A549 (cell line): Measurements from ENCODE around the gene HTR2A. TPM values are rescaled to one million over a fixed set of nuclear protein-coding genes. Genes with fewer than 3 reads are reported as not detected.

Experiments
- ATAC-seq, 2 experiments: fragments of 200-7000 bp in 1 of 2; fragments of >200 bp in 1 of 2; cut with Nextera tagmentation in 1 of 2; cut with Tn5 transposase in 1 of 2; 3 replicates each; pipeline versions ENCODE4 v1.8.0 to v1.9.1; 2018 to 2020; ENCODE audit warnings: mild to moderate bottlenecking in 1 of 2, moderate library complexity in 1 of 2
- CTCF ChIA-PET: fragments of 300-600 bp; sonication (Branson Sonifier 250); formaldehyde crosslinking; extraction: SDS; loops from one replicate; lab custom pipeline; 2021; ENCODE audit warnings: antibody characterized with exemption, inconsistent platforms; lab: Yijun Ruan, JAX
- POLR2A ChIA-PET: fragments of 350-600 bp; formaldehyde crosslinking; extraction: SDS; loops from one replicate; lab custom pipeline; 2021; ENCODE audit warnings: antibody characterized with exemption, inconsistent platforms; lab: Yijun Ruan, JAX
- DNase-seq, 2 experiments: peaks; one replicate each; pipeline versions ENCODE4 v3.0.0 to v3.0.0-alpha.2; 2011 to 2016; ENCODE audit warnings: low read depth in 1 of 2, low spot score in 1 of 2
- FAIRE-seq: peaks from 2 replicates; lab custom pipeline; 2011; peaks lifted over from hg19 to GRCh38; lab: Jason Lieb, UNC
- H3K27ac ChIP-seq, 2 experiments: fragments of >200 bp; sonication (Bioruptor Twin); formaldehyde crosslinking; 3 replicates each; pipeline ENCODE4 v1.5.1; 2016 to 2017
- H3K4me1 ChIP-seq: fragments of >200 bp; sonication (Bioruptor Twin); formaldehyde crosslinking; 3 replicates; pipeline ENCODE4 v1.6.1; 2016
- H3K4me2 ChIP-seq: fragments of >200 bp; sonication (Bioruptor Twin); formaldehyde crosslinking; 3 replicates; pipeline ENCODE4 v1.6.1; 2016
- H3K4me3 ChIP-seq: fragments of >200 bp; sonication (Bioruptor Twin); formaldehyde crosslinking; 3 replicates; pipeline ENCODE4 v1.5.1; 2016
- H3K9me3 ChIP-seq: fragments of >200 bp; sonication (Bioruptor Twin); formaldehyde crosslinking; 3 replicates; pipeline ENCODE4 v1.6.1; 2016
- BHLHE40 ChIP-seq: IDR thresholded peaks from 2 replicates; pipeline ENCODE4 v1.6.1; 2012; ENCODE audit warnings: low read depth, low read length, inconsistent platforms
- CBX2 ChIP-seq: fragments of 200-600 bp; sonication (generic); IDR thresholded peaks from 2 replicates; pipeline ENCODE4 v1.6.1; 2016; ENCODE audit warnings: low read depth, mild to moderate bottlenecking, borderline replicate concordance
- CBX8 ChIP-seq: fragments of 200-600 bp; sonication (generic); IDR thresholded peaks from 2 replicates; pipeline ENCODE4 v1.6.1; 2016
- CEBPB ChIP-seq, 2 experiments: fragments of >200 bp in 1 of 2; sonication (Bioruptor Twin) in 1 of 2; formaldehyde crosslinking in 1 of 2; IDR thresholded peaks; 2 replicates each; pipeline ENCODE4 v1.6.1; 2012 to 2016
- EHF ChIP-seq: fragments of 250-450 bp; sonication (Bioruptor Pico); IDR thresholded peaks from 2 replicates; pipeline ENCODE4 v1.5.0; 2020; ENCODE audit warnings: mild to moderate bottlenecking
- EHMT2 ChIP-seq: fragments of 200-600 bp; sonication (generic); IDR thresholded peaks from 2 replicates; pipeline ENCODE4 v1.6.1; 2016; ENCODE audit warnings: antibody characterized with exemption, low read depth, mild to moderate bottlenecking, moderate library complexity
- ELK1 ChIP-seq: fragments of 150-350 bp; IDR thresholded peaks from 2 replicates; pipeline ENCODE4 v1.6.1; 2014; ENCODE audit warnings: low read depth, mild to moderate bottlenecking, low read length
- FOSB ChIP-seq: fragments of 250-450 bp; sonication (Bioruptor Pico); IDR thresholded peaks from 2 replicates; pipeline ENCODE4 v1.5.0; 2020; ENCODE audit warnings: mild to moderate bottlenecking, moderate library complexity
- FOXS1 ChIP-seq: fragments of 250-450 bp; sonication (Bioruptor Pico); IDR thresholded peaks from 2 replicates; pipeline ENCODE4 v1.5.0; 2020; ENCODE audit warnings: mild to moderate bottlenecking, moderate library complexity
- GATA3 ChIP-seq: IDR thresholded peaks from 2 replicates; pipeline ENCODE4 v1.6.1; 2012; ENCODE audit warnings: borderline replicate concordance
- HOXB5 ChIP-seq: fragments of 250-450 bp; sonication (Bioruptor Pico); IDR thresholded peaks from 2 replicates; pipeline ENCODE4 v1.5.0; 2020; ENCODE audit warnings: mild to moderate bottlenecking, moderate library complexity
- JUNB ChIP-seq: fragments of >200 bp; sonication (Bioruptor Twin); formaldehyde crosslinking; IDR thresholded peaks from 2 replicates; pipeline ENCODE4 v1.6.1; 2016
- MAFK ChIP-seq: fragments of 450-650 bp; IDR thresholded peaks from 2 replicates; pipeline ENCODE4 v1.6.1; 2014; ENCODE audit not compliant: partially characterized antibody
- MAZ ChIP-seq: fragments of 150-350 bp; IDR thresholded peaks from 2 replicates; pipeline ENCODE4 v1.6.1; 2014; ENCODE audit warnings: antibody characterized with exemption, low read depth, low read length, borderline replicate concordance
- NFE2L2 ChIP-seq: fragments of 150-350 bp; conservative IDR thresholded peaks from 2 replicates; pipeline ENCODE4 v1.6.1; 2014; ENCODE audit warnings: low read length
- PHF8 ChIP-seq: fragments of 200-600 bp; sonication (generic); IDR thresholded peaks from 2 replicates; pipeline ENCODE4 v1.6.1; 2016; ENCODE audit warnings: low read depth, mild to moderate bottlenecking, antibody characterized with exemption, moderate library complexity, borderline replicate concordance
- POLR2AphosphoS2 ChIP-seq: conservative IDR thresholded peaks from 2 replicates; pipeline ENCODE4 v1.6.1; 2012; ENCODE audit warnings: low read length, improper control_type of control experiment, inconsistent platforms
- RNF2 ChIP-seq: fragments of 200-600 bp; sonication (generic); IDR thresholded peaks from 2 replicates; pipeline ENCODE4 v1.6.1; 2016; ENCODE audit warnings: low read depth, mild to moderate bottlenecking, antibody characterized with exemption, moderate library complexity, borderline replicate concordance
- SMC3 ChIP-seq: fragments of >200 bp; sonication (Bioruptor Twin); formaldehyde crosslinking; IDR thresholded peaks from 3 replicates; pipeline ENCODE4 v1.6.1; 2018; ENCODE audit warnings: inconsistent platforms
- SREBF2 ChIP-seq: fragments of 450-650 bp; IDR thresholded peaks from 2 replicates; pipeline ENCODE4 v1.6.1; 2014; ENCODE audit warnings: mild to moderate bottlenecking, moderate library complexity
- USF2 ChIP-seq: fragments of 450-650 bp; IDR thresholded peaks from 2 replicates; pipeline ENCODE4 v1.6.1; 2014; ENCODE audit warnings: antibody characterized with exemption
- ZNF302 ChIP-seq: fragments of 250-450 bp; sonication (Bioruptor Pico); IDR thresholded peaks from 2 replicates; pipeline ENCODE4 v1.9.0; 2021; ENCODE audit warnings: inconsistent platforms, mild to moderate bottlenecking, moderate library complexity
- WGBS: methylation state at CpG from one replicate; pipeline ENCODE4 v1.1.6; 2017; ENCODE audit errors: missing lambda C conversion rate; 5-methylcytosine and 5-hydroxymethylcytosine counted together
- polyA plus RNA-seq, 4 experiments: library from polyadenylated mRNA; depleted of rRNA in 3 of 4; stranded (reverse); fragments of >200 nt; fragmentation: RNase III in 1 of 4; extraction: RNeasy Plus Mini Kit Qiagen cat#74134 plus additional on column Dnase treatment in 1 of 4; gene quantifications; 2 replicates in 3 of 4; 3 replicates in 1 of 4; pipeline ENCODE4 v1.2.3, GENCODE V29; 2011 to 2017
- TF ChIP-seq, protein P1 (sequence below): IDR thresholded peaks from 2 replicates; pipeline ENCODE4 v1.6.1; 2012
- TF ChIP-seq, protein P2 (sequence below): fragments of 250-450 bp; sonication (Bioruptor Pico); IDR thresholded peaks from 2 replicates; pipeline ENCODE4 v1.5.0; 2020; ENCODE audit warnings: low read depth, mild to moderate bottlenecking, moderate library complexity

HTR2A gene
- polyA plus RNA-seq, 2 of the 4 experiments (the other 2 are of a cell fraction): not detected

GRCh38 chr13:46855166-46855565 is 41.7 kb downstream of the HTR2A start (continued):
- no peak for TF ChIP-seq EHF (CRISPR knock-in tag)

GRCh38 chr13:46852168-46852567 is 44.7 kb downstream of the HTR2A start:
- WGBS: 48% methylated on average over 5 of the region's 10 CpGs
- no peak for TF ChIP-seq CBX2
- no peak for TF ChIP-seq NFE2L2
- TF ChIP-seq MAFK: no peak
- TF ChIP-seq SREBF2: no peak
- TF ChIP-seq FOSB (CRISPR knock-in tag): no peak
- no peak for TF ChIP-seq HOXB5 (CRISPR knock-in tag)
- TF ChIP-seq RNF2: no peak
- TF ChIP-seq JUNB: no peak
- no peak for TF ChIP-seq GATA3
- no peak for TF ChIP-seq ZNF302 (CRISPR knock-in tag)
- TF ChIP-seq EHMT2: no peak
- TF ChIP-seq USF2: no peak
- TF ChIP-seq CEBPB (IDR thresholded peaks at IDR 0.05): no peak
- TF ChIP-seq, protein P1, sequence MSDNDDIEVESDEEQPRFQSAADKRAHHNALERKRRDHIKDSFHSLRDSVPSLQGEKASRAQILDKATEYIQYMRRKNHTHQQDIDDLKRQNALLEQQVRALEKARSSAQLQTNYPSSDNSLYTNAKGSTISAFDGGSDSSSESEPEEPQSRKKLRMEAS: no peak
- no peak for TF ChIP-seq ELK1
- no peak for TF ChIP-seq POLR2AphosphoS2
- TF ChIP-seq SMC3: no peak
- TF ChIP-seq, protein P2, sequence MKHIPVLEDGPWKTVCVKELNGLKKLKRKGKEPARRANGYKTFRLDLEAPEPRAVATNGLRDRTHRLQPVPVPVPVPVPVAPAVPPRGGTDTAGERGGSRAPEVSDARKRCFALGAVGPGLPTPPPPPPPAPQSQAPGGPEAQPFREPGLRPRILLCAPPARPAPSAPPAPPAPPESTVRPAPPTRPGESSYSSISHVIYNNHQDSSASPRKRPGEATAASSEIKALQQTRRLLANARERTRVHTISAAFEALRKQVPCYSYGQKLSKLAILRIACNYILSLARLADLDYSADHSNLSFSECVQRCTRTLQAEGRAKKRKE (CRISPR knock-in tag): no peak
- no peak for TF ChIP-seq BHLHE40
- no peak for TF ChIP-seq FOXS1 (CRISPR knock-in tag)
- POLR2A ChIA-PET: no interaction called here
- DNase-seq: no peak
- ATAC-seq: no peak
- H3K4me2 ChIP-seq: no peak overlapping the region
- no peaks in the 10 kb centered on the region for H3K4me1 ChIP-seq
- H3K27ac ChIP-seq: no peak overlapping the region
- no peak for FAIRE-seq
- CTCF ChIA-PET: interaction anchor here (1.2 kb wide), 1 partner anchor 20 kb away, joined by 3 read pairs; no protein-coding TSS in a partner anchor
- H3K4me3 ChIP-seq: no peak overlapping the region
- H3K9me3 ChIP-seq: no peaks in the 10 kb centered on the region

GRCh38 chr13:46850214-46850613 is 46.6 kb downstream of the HTR2A start:
- TF ChIP-seq SREBF2: no peak
- TF ChIP-seq MAZ: no peak
- TF ChIP-seq, protein P2 (CRISPR knock-in tag): no peak
- TF ChIP-seq PHF8: no peak
- TF ChIP-seq HOXB5 (CRISPR knock-in tag): no peak
- TF ChIP-seq MAFK: no peak
- no peak for TF ChIP-seq JUNB
- no peak for TF ChIP-seq CBX8
- POLR2A ChIA-PET: no interaction called here
- 60% methylated on average over 1 of the region's 1 CpG for WGBS

More at GRCh38 chr13:46850214-46850613, 46.6 kb downstream of the HTR2A start:
- H3K4me3 ChIP-seq: no peak overlapping the region
- CTCF ChIA-PET: no interaction called here
- ATAC-seq (no peak), FAIRE-seq (no peak), DNase-seq (no peak)
- no peak overlapping the region for H3K4me2 ChIP-seq
- no peak overlapping the region for H3K27ac ChIP-seq
- no peaks in the 10 kb centered on the region for H3K4me1 ChIP-seq
- H3K9me3 ChIP-seq: no peaks in the 10 kb centered on the region
